Endothelial cell of umbilical vein (primary cell): ENCODE results near the gene SYK. TPM values are rescaled to one million over a fixed set of nuclear protein-coding genes. Genes with fewer than 3 reads are reported as not detected.

Source experiments
- BruUV-seq: library from RNA; stranded (reverse); fragments of 400-500 nt; replicated peaks from 2 replicates; lab custom pipeline; 2021; lab: Mats Ljungman, UMichigan
- CTCF ChIA-PET: fragments of 300-600, 350-600 bp; sonication (Branson Sonifier 250); formaldehyde crosslinking; loops from one replicate; lab custom pipeline; 2021; ENCODE audit warnings: antibody characterized with exemption, inconsistent platforms; lab: Charles Lee
- POLR2A ChIA-PET: fragments of 300-600, 350-600 bp; sonication (Branson Sonifier 250); formaldehyde crosslinking; loops from one replicate; lab custom pipeline; 2021; ENCODE audit warnings: antibody characterized with exemption, inconsistent platforms; lab: Charles Lee
- DNase-seq: peaks from one replicate; pipeline ENCODE4 v3.0.0-alpha.2; 2011; ENCODE audit warnings: low read depth, low spot score
- FAIRE-seq: peaks from 2 replicates; lab custom pipeline; 2011; peaks lifted over from hg19 to GRCh38; lab: Jason Lieb, UNC
- H2AFZ ChIP-seq: 2 replicates; pipeline ENCODE4 v1.6.0; 2012; ENCODE audit warnings: low read depth, low read length, control low read depth, inconsistent platforms
- H3K27ac ChIP-seq: 2 replicates; pipeline ENCODE4 v1.5.1; 2011; ENCODE audit warnings: low read depth, mild to moderate bottlenecking, control low read depth, low read length, moderate library complexity; ENCODE audit not compliant: insufficient read depth
- H3K27me3 ChIP-seq, 2 experiments: 2 replicates each; pipeline versions ENCODE4 v1.6.0 to v1.6.1; 2011; ENCODE audit warnings: low read length in 2 of 2, mixed read lengths in 1 of 2; ENCODE audit not compliant: control insufficient read depth in 2 of 2, insufficient read depth in 2 of 2
- H3K36me3 ChIP-seq, 2 experiments: 2 replicates in 1 of 2; 3 replicates in 1 of 2; pipeline ENCODE4 v1.5.1; 2011; ENCODE audit warnings: low read length in 2 of 2, mild to moderate bottlenecking in 1 of 2, moderate library complexity in 1 of 2; ENCODE audit not compliant: control insufficient read depth in 2 of 2, insufficient read depth in 2 of 2; ENCODE audit errors: extremely low read depth in 1 of 2
- H3K4me1 ChIP-seq: 3 replicates; pipeline ENCODE4 v1.5.1; 2011; ENCODE audit warnings: mild to moderate bottlenecking, low read length; ENCODE audit not compliant: control insufficient read depth, insufficient read depth; ENCODE audit errors: extremely low read depth
- H3K4me2 ChIP-seq: 2 replicates; pipeline ENCODE4 v1.6.1; 2011; ENCODE audit warnings: low read length, control low read depth, mixed read lengths; ENCODE audit not compliant: insufficient read depth
- H3K4me3 ChIP-seq, 3 experiments: fragments of 200-600 bp in 1 of 3; sonication (generic), shearing (Covaris generic) in 1 of 3; replicated peaks in 1 of 3; 2 replicates each; pipeline ENCODE4 v1.5.1; 2011 to 2016; ENCODE audit warnings: control low read depth in 3 of 3, low read length in 3 of 3, mild to moderate bottlenecking in 2 of 3, inconsistent platforms in 1 of 3, low read depth in 1 of 3, moderate library complexity in 1 of 3; ENCODE audit not compliant: insufficient read depth in 1 of 3
- H3K79me2 ChIP-seq: 2 replicates; pipeline ENCODE4 v1.6.0; 2012; ENCODE audit warnings: low read length, inconsistent platforms; ENCODE audit not compliant: control insufficient read depth, insufficient read depth
- H3K9ac ChIP-seq: replicated peaks from 2 replicates; pipeline ENCODE3; 2011; ENCODE audit warnings: low read length, control low read depth; ENCODE audit not compliant: insufficient read depth; ENCODE audit errors: extremely low read depth
- H3K9me1 ChIP-seq: replicated peaks from 3 replicates; pipeline ENCODE4 v1.6.0; 2011; ENCODE audit warnings: mild to moderate bottlenecking, low read length; ENCODE audit not compliant: control insufficient read depth, insufficient read depth; ENCODE audit errors: extremely low read depth
- H3K9me3 ChIP-seq: replicated peaks from 2 replicates; pipeline ENCODE4 v1.5.1; 2012; ENCODE audit warnings: low read length, inconsistent platforms; ENCODE audit not compliant: control insufficient read depth, insufficient read depth
- H4K20me1 ChIP-seq: replicated peaks from 2 replicates; pipeline ENCODE3; 2011; ENCODE audit warnings: mild to moderate bottlenecking, low read length; ENCODE audit not compliant: control insufficient read depth, insufficient read depth; ENCODE audit errors: extremely low read depth
- EZH2 ChIP-seq: IDR thresholded peaks from 2 replicates; pipeline ENCODE4 v1.6.1; 2012; ENCODE audit warnings: borderline replicate concordance, low read depth, mild to moderate bottlenecking, moderate library complexity, low read length, inconsistent platforms; ENCODE audit not compliant: severe bottlenecking
- FOS ChIP-seq: IDR thresholded peaks from 2 replicates; pipeline ENCODE4 v1.6.1; 2011; ENCODE audit warnings: mild to moderate bottlenecking, low read length, moderate library complexity, borderline replicate concordance; ENCODE audit not compliant: insufficient read depth
- GATA2 ChIP-seq: IDR thresholded peaks from 2 replicates; pipeline ENCODE4 v1.7.0; 2011; ENCODE audit warnings: low read depth, mild to moderate bottlenecking, moderate library complexity, mixed read lengths, low read length; ENCODE audit not compliant: insufficient read length, insufficient read depth
- JUN ChIP-seq: IDR thresholded peaks from 2 replicates; pipeline ENCODE4 v1.6.1; 2011; ENCODE audit warnings: borderline replicate concordance, low read depth; ENCODE audit not compliant: insufficient read length, insufficient read depth
- MYC ChIP-seq: IDR thresholded peaks from one replicate; pipeline ENCODE4 v1.6.1; 2011; ENCODE audit warnings: mild to moderate bottlenecking, low read depth, low read length
- POLR2A ChIP-seq: IDR thresholded peaks from 2 replicates; pipeline ENCODE4 v1.6.1; 2012; ENCODE audit warnings: low read depth, mild to moderate bottlenecking, control low read depth, low read length
- POLR2AphosphoS5 ChIP-seq: IDR thresholded peaks from 2 replicates; pipeline ENCODE4 v1.6.1; 2012; ENCODE audit warnings: low read depth, mild to moderate bottlenecking, control low read depth, low read length, moderate library complexity; ENCODE audit not compliant: insufficient read depth
- dilution Hi-C: fragments of 300-500 bp; cut with MboI; formaldehyde crosslinking; loops from one replicate; pipeline ENCODE4 v1.15.0; 2019; ENCODE audit warnings: low sequenced_read_pairs; ENCODE audit not compliant: extremely low pct_ligation_motif_present
- intact Hi-C: fragments of 100-400 bp; cut with micrococcal nuclease; formaldehyde crosslinking; loops from one replicate; pipeline ENCODE4 v1.10.0; 2022
- polyA plus RNA-seq, 4 experiments: library from polyadenylated mRNA; depleted of rRNA in 3 of 4; stranded (reverse) in 3 of 4; unstranded in 1 of 4; fragments of >200 nt; gene quantifications; 2 replicates each; pipeline versions ENCODE4 v1.2.1 to v1.2.3, GENCODE V29; 2011 to 2012; ENCODE audit warnings: missing spikeins in 1 of 4
- total RNA-seq: library from RNA; stranded (reverse); gene quantifications from 2 replicates; pipeline ENCODE4 v1.2.3, GENCODE V29; 2021
- TF ChIP-seq, protein P1 (sequence below), 2 donors: IDR thresholded peaks; 1 replicate in 1 of 2; 2 replicates in 1 of 2; pipeline ENCODE4 v1.5.1; 2011; ENCODE audit warnings: low read length in 2 of 2, mild to moderate bottlenecking in 2 of 2, moderate library complexity in 2 of 2, control low read depth in 1 of 2, inconsistent platforms in 1 of 2, low read depth in 1 of 2; ENCODE audit not compliant: insufficient read depth in 1 of 2; ENCODE audit errors: extremely low read depth in 1 of 2
- TF ChIP-seq, protein P2 (sequence below): IDR thresholded peaks from 2 replicates; pipeline ENCODE4 v1.6.1; 2011; ENCODE audit not compliant: insufficient read depth, insufficient read length

The SYK gene
- total and polyA plus RNA-seq, 2 donors (not counting 3 experiments of a cell fraction or from before 2014, with no cell fraction given), result not detected

DNA sequence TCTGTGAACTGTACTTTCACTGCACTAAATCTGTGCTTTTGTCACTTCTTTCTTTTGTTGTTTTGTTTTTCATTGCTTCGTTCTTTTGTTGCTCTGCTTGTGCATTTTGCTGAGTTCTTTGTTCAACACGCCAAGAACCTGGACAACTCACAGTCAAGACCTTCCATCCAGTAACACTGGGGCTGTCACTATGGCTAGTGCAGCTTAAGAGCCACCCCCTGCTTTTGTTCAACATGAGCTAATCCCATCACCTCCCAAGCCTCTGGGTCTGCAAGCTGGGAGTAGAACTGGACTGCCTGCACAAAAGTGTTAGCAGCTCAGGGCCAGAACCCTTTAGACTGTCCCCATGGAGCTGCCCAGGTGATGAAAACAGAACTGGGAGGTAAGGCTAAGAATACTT, 143.7 kb downstream of the SYK start:
- Histone ChIP-seq H3K36me3 (no peaks in the 10 kb centered on the region), H3K79me2 (no peaks in the 10 kb centered on the region), H4K20me1 (no peaks in the 10 kb centered on the region), H3K9me3 (no peaks in the 10 kb centered on the region), H3K27ac (no peak overlapping the region), H2AFZ (no peak overlapping the region), H3K4me3 (no peak overlapping the region), H3K4me1 (no peaks in the 10 kb centered on the region), H3K9me1 (no peaks in the 10 kb centered on the region), H3K9ac (no peak overlapping the region), H3K4me2 (no peak overlapping the region), H3K27me3 (no peaks in the 10 kb centered on the region)
- FAIRE-seq, result no peak
- dilution Hi-C loops, result no loop called here
- TF ChIP-seq, protein P1, sequence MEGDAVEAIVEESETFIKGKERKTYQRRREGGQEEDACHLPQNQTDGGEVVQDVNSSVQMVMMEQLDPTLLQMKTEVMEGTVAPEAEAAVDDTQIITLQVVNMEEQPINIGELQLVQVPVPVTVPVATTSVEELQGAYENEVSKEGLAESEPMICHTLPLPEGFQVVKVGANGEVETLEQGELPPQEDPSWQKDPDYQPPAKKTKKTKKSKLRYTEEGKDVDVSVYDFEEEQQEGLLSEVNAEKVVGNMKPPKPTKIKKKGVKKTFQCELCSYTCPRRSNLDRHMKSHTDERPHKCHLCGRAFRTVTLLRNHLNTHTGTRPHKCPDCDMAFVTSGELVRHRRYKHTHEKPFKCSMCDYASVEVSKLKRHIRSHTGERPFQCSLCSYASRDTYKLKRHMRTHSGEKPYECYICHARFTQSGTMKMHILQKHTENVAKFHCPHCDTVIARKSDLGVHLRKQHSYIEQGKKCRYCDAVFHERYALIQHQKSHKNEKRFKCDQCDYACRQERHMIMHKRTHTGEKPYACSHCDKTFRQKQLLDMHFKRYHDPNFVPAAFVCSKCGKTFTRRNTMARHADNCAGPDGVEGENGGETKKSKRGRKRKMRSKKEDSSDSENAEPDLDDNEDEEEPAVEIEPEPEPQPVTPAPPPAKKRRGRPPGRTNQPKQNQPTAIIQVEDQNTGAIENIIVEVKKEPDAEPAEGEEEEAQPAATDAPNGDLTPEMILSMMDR (IDR thresholded peaks at IDR 0.05; ENCODE audit: extremely low read depth in 1 of 2, insufficient read depth in 1 of 2, low read depth in 1 of 2, low read length in 2 of 2), result no peak
- no peak for TF ChIP-seq JUN
- TF ChIP-seq, protein P2, sequence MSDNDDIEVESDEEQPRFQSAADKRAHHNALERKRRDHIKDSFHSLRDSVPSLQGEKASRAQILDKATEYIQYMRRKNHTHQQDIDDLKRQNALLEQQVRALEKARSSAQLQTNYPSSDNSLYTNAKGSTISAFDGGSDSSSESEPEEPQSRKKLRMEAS, result no peak
- TF ChIP-seq FOS, result no peak
- no peak for TF ChIP-seq EZH2
- TF ChIP-seq POLR2A, result no peak
- no peak for TF ChIP-seq MYC
- TF ChIP-seq POLR2AphosphoS5, result no peak
- no peak for TF ChIP-seq GATA2
- no TSS peak for BruUV-seq
- CTCF ChIA-PET, result no interaction called here
- POLR2A ChIA-PET, result no interaction called here
- no peak for DNase-seq
- intact Hi-C loops, result no loop called here
